Peyer's patch (tissue), 4 donors: ENCODE data around the gene FOXN4. TPM values are rescaled to one million over a fixed set of nuclear protein-coding genes. Genes with fewer than 3 reads are reported as not detected.

Source experiments
- DNase-seq, 3 donors: peaks; one replicate each; pipeline ENCODE4 v3.0.0-alpha.2; 2017 to 2019
- H3K27ac ChIP-seq, 4 donors: fragments of 200-600 bp; sonication (generic); one replicate each; pipeline ENCODE4 v1.5.1; 2016 to 2019
- H3K27me3 ChIP-seq, 2 donors: fragments of 200-600 bp; sonication (generic); one replicate each; pipeline ENCODE4 v1.5.1; 2019
- H3K36me3 ChIP-seq, 3 donors: fragments of 200-600 bp; sonication (generic); one replicate each; pipeline ENCODE4 v1.5.1; 2016 to 2019
- H3K4me1 ChIP-seq, 4 donors: fragments of 200-600 bp; sonication (generic); one replicate each; pipeline ENCODE4 v1.5.1; 2016 to 2019
- H3K4me3 ChIP-seq, 4 donors: fragments of 200-600 bp; sonication (generic); 1 replicate in 3 of 4; 2 replicates in 1 of 4; pipeline ENCODE4 v1.5.1; 2016 to 2019; ENCODE audit warnings: mild to moderate bottlenecking in 1 of 4
- H3K9me3 ChIP-seq, 4 donors: fragments of 200-600 bp; sonication (generic); one replicate each; pipeline ENCODE4 v1.5.1; 2016 to 2019; ENCODE audit warnings: mild to moderate bottlenecking in 1 of 4
- CTCF ChIP-seq, 6 experiments: fragments of 450-650 bp in 4 of 6; fragments of 200-600 bp in 2 of 6; sonication (generic) in 1 of 6; IDR thresholded peaks; one replicate each; pipeline ENCODE4 v1.5.1; 2017 to 2019; ENCODE audit warnings: antibody characterized with exemption in 6 of 6, mild to moderate bottlenecking in 3 of 6, moderate library complexity in 1 of 6
- POLR2A ChIP-seq, 2 donors: fragments of 450-650 bp; IDR thresholded peaks; one replicate each; pipeline ENCODE4 v1.5.1; 2017; ENCODE audit warnings: antibody characterized with exemption in 2 of 2, mild to moderate bottlenecking in 2 of 2, moderate library complexity in 2 of 2
- total RNA-seq, 4 donors: library from RNA; depleted of rRNA; stranded (reverse); fragments of >200 nt; gene quantifications; one replicate each; pipeline ENCODE4 v1.1.0, GENCODE V29; 2016

FOXN4 gene
- total RNA-seq, 4 donors from 2014 or later, result not detected

DNA sequence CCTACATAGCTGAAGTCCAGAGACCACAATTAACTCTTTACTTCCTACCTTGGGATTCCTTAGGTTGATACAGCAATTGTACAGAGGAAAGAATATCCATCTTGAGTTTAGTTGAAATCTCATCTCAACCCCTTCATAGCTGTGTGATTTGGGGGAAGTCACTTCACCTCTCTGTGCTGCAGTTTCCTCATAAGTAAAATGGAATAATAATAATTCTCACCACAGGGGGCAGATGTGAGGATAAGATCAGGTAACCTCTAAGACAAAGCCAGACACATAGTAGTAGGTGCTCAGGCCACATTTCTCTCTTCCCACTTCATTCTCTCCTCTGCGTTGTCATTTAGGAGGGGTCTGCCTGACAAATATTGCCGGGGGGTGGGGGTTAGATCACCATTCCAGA is 6.7 kb downstream of the FOXN4 start:
- Histone ChIP-seq H3K27ac (no peak overlapping the region), H3K36me3 (no peaks in the 10 kb centered on the region), H3K4me3 (no peak overlapping the region), H3K27me3 (no peaks in the 10 kb centered on the region), H3K9me3 (peaks cover 0 to 4% (median 0%) of the 10 kb centered on the region in 4 donors), H3K4me1 (no peaks in the 10 kb centered on the region)
- no peak for DNase-seq
- no peak for TF ChIP-seq POLR2A (IDR thresholded peaks at IDR 0.05)
- no peak for TF ChIP-seq CTCF (IDR thresholded peaks at IDR 0.05)

DNA sequence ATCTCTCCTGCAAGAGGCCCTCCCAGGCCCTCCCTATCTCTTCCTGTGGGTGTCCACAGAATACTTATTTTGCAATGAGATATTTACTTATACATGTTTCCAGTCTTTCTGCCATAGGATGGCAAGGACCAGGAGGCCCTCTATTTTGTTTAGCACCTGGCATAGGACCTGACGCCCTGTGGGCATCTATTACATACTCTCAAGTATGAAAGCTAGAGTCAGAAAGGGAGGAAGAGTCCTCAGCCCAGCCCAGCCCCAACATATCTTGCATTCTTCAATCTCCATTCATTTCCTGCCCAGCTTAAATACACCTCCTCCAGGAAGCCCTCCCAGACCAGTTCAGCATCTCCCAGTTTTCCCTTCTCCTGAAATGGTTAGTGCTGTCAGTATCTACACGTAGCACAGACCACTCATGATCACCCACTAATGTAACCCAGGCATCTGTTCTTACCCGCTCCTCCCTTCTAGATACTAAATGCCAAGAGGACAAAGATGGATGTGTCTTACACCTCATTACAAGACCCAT is 7.4 kb downstream of the FOXN4 start:
- Histone ChIP-seq H3K36me3 (no peaks in the 10 kb centered on the region), H3K4me3 (no peak overlapping the region), H3K9me3 (peaks cover 0 to 4% (median 0%) of the 10 kb centered on the region in 4 donors), H3K27me3 (no peaks in the 10 kb centered on the region), H3K4me1 (no peaks in the 10 kb centered on the region), H3K27ac (no peak overlapping the region)
- no peak for DNase-seq
- no peak for TF ChIP-seq POLR2A (IDR thresholded peaks at IDR 0.05)
- no peak for TF ChIP-seq CTCF (IDR thresholded peaks at IDR 0.05)

GRCh38 chr12:109299849-109300248 is 9.2 kb downstream of the FOXN4 start:
- no peak for DNase-seq
- H3K4me1 ChIP-seq, result no peaks in the 10 kb centered on the region
- H3K9me3 ChIP-seq, result peaks cover 0 to 4% (median 0%) of the 10 kb centered on the region in 4 donors
- TF ChIP-seq POLR2A (IDR thresholded peaks at IDR 0.05) (no peak), CTCF (IDR thresholded peaks at IDR 0.05) (no peak)
- H3K4me3 ChIP-seq, result no peak overlapping the region
- no peak overlapping the region for H3K27ac ChIP-seq
- no peaks in the 10 kb centered on the region for H3K36me3 ChIP-seq
- H3K27me3 ChIP-seq, result no peaks in the 10 kb centered on the region

GRCh38 chr12:109296431-109296830 is 12.7 kb downstream of the FOXN4 start:
- Histone ChIP-seq H3K4me1 (peaks cover 0 to 5% (median 0%) of the 10 kb centered on the region in 4 donors), H3K4me3 (no peak overlapping the region), H3K27me3 (no peaks in the 10 kb centered on the region), H3K27ac (no peak overlapping the region), H3K9me3 (peaks cover 0 to 4% (median 0%) of the 10 kb centered on the region in 4 donors), H3K36me3 (no peaks in the 10 kb centered on the region)
- TF ChIP-seq CTCF (IDR thresholded peaks at IDR 0.05) (no peak), POLR2A (IDR thresholded peaks at IDR 0.05) (no peak)
- DNase-seq, result no peak

- no peak for DNase-seq
- H3K9me3 ChIP-seq, result no peaks in the 10 kb centered on the region
- TF ChIP-seq POLR2A (IDR thresholded peaks at IDR 0.05) (no peak), CTCF (IDR thresholded peaks at IDR 0.05) (no peak)
- no peak overlapping the region for H3K27ac ChIP-seq
- no peaks in the 10 kb centered on the region for H3K27me3 ChIP-seq
- peaks cover 0 to 9% (median 0%) of the 10 kb centered on the region in 4 donors for H3K4me1 ChIP-seq
- H3K36me3 ChIP-seq, result no peaks in the 10 kb centered on the region
- no peak overlapping the region for H3K4me3 ChIP-seq
Observed at GRCh38 chr12:109295764-109296425, 13.2 kb downstream of the FOXN4 start.
